ENCODE results near the gene SLC29A2.
"Not testable (repeated sequence)": the region's sequence is repeated elsewhere in the genome, so short reads cannot be mapped to it uniquely, and the experiment has no call there.

The SLC29A2 gene

GRCh38 chr11:66362481-66363147, 8.9 kb downstream of the SLC29A2 start:
- in situ Hi-C loops (cut with MboI; ENCODE audit: low pct_unique_long_range_greater_than_20kb, low sequenced_read_pairs, unreplicated experiment): no loop called here
- DNase-seq (ENCODE audit: low spot score): no peak
- TF ChIP-seq, protein P1, sequence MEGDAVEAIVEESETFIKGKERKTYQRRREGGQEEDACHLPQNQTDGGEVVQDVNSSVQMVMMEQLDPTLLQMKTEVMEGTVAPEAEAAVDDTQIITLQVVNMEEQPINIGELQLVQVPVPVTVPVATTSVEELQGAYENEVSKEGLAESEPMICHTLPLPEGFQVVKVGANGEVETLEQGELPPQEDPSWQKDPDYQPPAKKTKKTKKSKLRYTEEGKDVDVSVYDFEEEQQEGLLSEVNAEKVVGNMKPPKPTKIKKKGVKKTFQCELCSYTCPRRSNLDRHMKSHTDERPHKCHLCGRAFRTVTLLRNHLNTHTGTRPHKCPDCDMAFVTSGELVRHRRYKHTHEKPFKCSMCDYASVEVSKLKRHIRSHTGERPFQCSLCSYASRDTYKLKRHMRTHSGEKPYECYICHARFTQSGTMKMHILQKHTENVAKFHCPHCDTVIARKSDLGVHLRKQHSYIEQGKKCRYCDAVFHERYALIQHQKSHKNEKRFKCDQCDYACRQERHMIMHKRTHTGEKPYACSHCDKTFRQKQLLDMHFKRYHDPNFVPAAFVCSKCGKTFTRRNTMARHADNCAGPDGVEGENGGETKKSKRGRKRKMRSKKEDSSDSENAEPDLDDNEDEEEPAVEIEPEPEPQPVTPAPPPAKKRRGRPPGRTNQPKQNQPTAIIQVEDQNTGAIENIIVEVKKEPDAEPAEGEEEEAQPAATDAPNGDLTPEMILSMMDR (IDR thresholded peaks at IDR 0.05; ENCODE audit: extremely low read depth, insufficient read depth, missing control alignments): no peak

GRCh38 chr11:66361502-66361941, 10.0 kb downstream of the SLC29A2 start:
- DNase-seq (ENCODE audit: low spot score): no peak
- in situ Hi-C loops (cut with MboI; ENCODE audit: low pct_unique_long_range_greater_than_20kb, low sequenced_read_pairs, unreplicated experiment): no loop called here
- TF ChIP-seq, protein P1 (IDR thresholded peaks at IDR 0.05; ENCODE audit: extremely low read depth, insufficient read depth, missing control alignments): no peak

DNA sequence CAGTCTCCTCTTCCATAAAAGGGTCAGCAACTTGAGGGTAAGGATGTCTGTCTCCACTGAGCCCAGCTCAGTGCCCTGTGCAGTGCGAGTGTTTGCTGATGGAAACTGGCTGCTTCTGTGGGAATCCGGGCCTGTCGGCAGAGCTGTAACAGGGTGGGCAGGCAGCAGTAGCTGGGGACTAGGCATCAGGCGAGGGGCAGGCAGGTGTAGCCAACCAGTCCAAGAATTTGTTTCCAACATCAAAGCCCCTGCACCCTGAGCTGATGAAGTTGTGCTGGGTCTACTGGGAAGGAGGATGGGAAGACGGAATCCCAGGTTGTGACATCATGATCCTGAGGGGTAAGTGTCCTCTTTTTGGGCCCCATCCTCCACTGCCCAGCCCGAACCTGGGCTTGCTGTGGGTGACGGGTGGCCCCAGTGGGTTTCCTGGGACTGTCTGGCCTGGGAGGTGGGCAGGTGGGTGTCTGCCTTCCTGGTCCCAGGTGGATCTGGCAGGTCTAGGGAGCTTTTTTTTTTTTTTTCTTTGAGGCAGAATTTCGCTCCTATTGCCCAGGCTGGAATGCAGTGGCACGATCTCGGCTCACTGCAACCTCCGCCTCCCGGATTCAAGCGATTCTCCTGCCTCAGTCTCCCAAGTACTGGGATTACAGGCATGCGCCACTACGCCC, 11.0 kb downstream of the SLC29A2 start:
- DNase-seq (ENCODE audit: low spot score): no peak
- in situ Hi-C loops (cut with MboI; ENCODE audit: low pct_unique_long_range_greater_than_20kb, low sequenced_read_pairs, unreplicated experiment): no loop called here
- TF ChIP-seq, protein P1 (IDR thresholded peaks at IDR 0.05; ENCODE audit: extremely low read depth, insufficient read depth, missing control alignments): no peak

DNA sequence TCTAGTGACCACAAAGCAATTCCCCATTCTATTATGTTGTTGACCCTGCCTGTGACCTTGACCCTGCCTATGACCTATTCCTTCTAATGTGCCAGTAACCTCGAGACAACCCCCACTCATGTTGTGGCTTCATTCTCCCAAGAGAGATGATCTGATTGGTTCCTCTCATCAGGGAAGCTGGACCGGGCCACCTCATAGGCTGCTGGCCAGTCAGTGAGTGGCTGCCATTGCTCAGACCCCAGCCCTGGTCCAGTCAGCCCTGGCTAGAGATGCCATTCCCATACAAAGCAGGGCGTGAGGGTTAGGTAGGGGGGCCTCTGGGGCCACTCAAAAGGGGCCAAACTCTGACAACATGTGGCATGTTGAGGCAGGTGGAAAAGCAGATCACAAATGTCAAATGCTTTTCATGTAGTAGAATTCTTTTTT, 11.9 kb downstream of the SLC29A2 start:
- in situ Hi-C loops (cut with MboI; ENCODE audit: low pct_unique_long_range_greater_than_20kb, low sequenced_read_pairs, unreplicated experiment): no loop called here
- TF ChIP-seq, protein P1 (IDR thresholded peaks at IDR 0.05; ENCODE audit: extremely low read depth, insufficient read depth, missing control alignments): no peak
- no peak for DNase-seq (ENCODE audit: low spot score)

GRCh38 chr11:66350560-66351235, 20.9 kb downstream of the SLC29A2 start:
- in situ Hi-C loops (cut with MboI; ENCODE audit: low pct_unique_long_range_greater_than_20kb, low sequenced_read_pairs, unreplicated experiment); DNase-seq (ENCODE audit: low spot score): not testable (repeated sequence)

DNA sequence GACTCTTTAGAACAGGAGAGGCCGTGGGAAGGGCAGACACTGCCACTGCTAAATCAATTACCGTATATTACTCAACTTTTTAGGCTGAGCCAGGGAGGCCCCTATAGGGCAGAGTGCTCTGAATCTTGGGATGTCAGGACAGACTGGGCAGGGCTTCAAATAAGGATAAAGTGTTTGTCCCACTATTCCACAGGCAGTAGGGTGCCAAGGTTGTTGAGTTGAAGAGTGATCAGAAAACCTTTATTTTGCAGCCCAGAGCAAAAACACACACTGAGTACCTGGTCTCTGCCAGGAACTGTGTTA, 22.5 kb downstream of the SLC29A2 start:
- in situ Hi-C loops (cut with MboI; ENCODE audit: low pct_unique_long_range_greater_than_20kb, low sequenced_read_pairs, unreplicated experiment): no loop called here
- TF ChIP-seq, protein P1 (IDR thresholded peaks at IDR 0.05; ENCODE audit: extremely low read depth, insufficient read depth, missing control alignments): no peak
- no peak for DNase-seq (ENCODE audit: low spot score)
